K562 (cell line): ENCODE data around the gene CLCN6. TPM values are rescaled to one million over a fixed set of nuclear protein-coding genes. Genes with fewer than 3 reads are reported as not detected.

ENCODE experiments used
- ARHGAP35 ChIP-seq: fragments of 450-650 bp; IDR thresholded peaks from 2 replicates; pipeline ENCODE4 v1.6.1; 2018; ENCODE audit not compliant: partially characterized antibody
- CBX5 ChIP-seq: IDR thresholded peaks from 2 replicates; pipeline ENCODE4 v1.6.1; 2014; ENCODE audit warnings: low read depth, borderline replicate concordance
- GABPB1 ChIP-seq: sonication (generic); formaldehyde crosslinking; IDR thresholded peaks from 2 replicates; pipeline ENCODE4 v1.8.0; 2022; ENCODE audit warnings: mild to moderate bottlenecking, missing genetic modification reagents
- GTF2E2 ChIP-seq: fragments of 200-800 bp; sonication (Bioruptor generic); IDR thresholded peaks from 2 replicates; pipeline ENCODE4 v1.6.1; 2016; ENCODE audit warnings: missing genetic modification characterization, missing compliant biosample characterization
- HDAC1 ChIP-seq, 2 experiments: fragments of 450-650 bp; IDR thresholded peaks; 2 replicates each; pipeline ENCODE4 v1.6.1; 2016 to 2017; ENCODE audit warnings: inconsistent platforms in 1 of 2, mild to moderate bottlenecking in 1 of 2, moderate library complexity in 1 of 2
- HDAC8 ChIP-seq: fragments of 450-650 bp; IDR thresholded peaks from 2 replicates; pipeline ENCODE4 v1.6.1; 2016; ENCODE audit warnings: mild to moderate bottlenecking, missing genetic modification characterization, moderate library complexity, missing compliant biosample characterization
- JUND ChIP-seq, 2 experiments: IDR thresholded peaks; 2 replicates in 1 of 2; 3 replicates in 1 of 2; pipeline ENCODE4 v1.6.1; 2011; ENCODE audit warnings: borderline replicate concordance in 2 of 2, low read depth in 2 of 2, low read length in 2 of 2, improper control_type of control experiment in 1 of 2, missing biosample characterization in 1 of 2, missing genetic modification characterization in 1 of 2, missing genetic modification reagents in 1 of 2
- MCM3 ChIP-seq: fragments of 450-650 bp; IDR thresholded peaks from 2 replicates; pipeline ENCODE4 v1.6.1; 2016
- MCM5 ChIP-seq: fragments of 450-650 bp; IDR thresholded peaks from 2 replicates; pipeline ENCODE4 v1.6.1; 2016; ENCODE audit warnings: low read depth
- MEF2A ChIP-seq: IDR thresholded peaks from 2 replicates; pipeline ENCODE4 v1.6.1; 2011; ENCODE audit warnings: low read depth, mild to moderate bottlenecking, low read length, moderate library complexity; ENCODE audit not compliant: control insufficient read depth
- MLLT1 ChIP-seq, 2 experiments: fragments of 450-650 bp; IDR thresholded peaks; 2 replicates each; pipeline ENCODE4 v1.6.1; 2016
- TEAD1 ChIP-seq, 2 experiments: fragments of 450-650 bp in 1 of 2; sonication (generic) in 1 of 2; formaldehyde crosslinking; IDR thresholded peaks; 2 replicates each; pipeline versions ENCODE4 v1.4.0 to v1.8.0; 2020 to 2022; ENCODE audit warnings: mild to moderate bottlenecking in 2 of 2, missing genetic modification reagents in 1 of 2
- THRAP3 ChIP-seq: fragments of 450-650 bp; IDR thresholded peaks from 2 replicates; pipeline ENCODE4 v1.6.1; 2016; ENCODE audit warnings: mild to moderate bottlenecking, inconsistent platforms, borderline replicate concordance
- TRIM24 ChIP-seq, 2 experiments: fragments of 450-650 bp; IDR thresholded peaks; 2 replicates each; pipeline ENCODE4 v1.6.1; 2016
- ZC3H11A ChIP-seq: IDR thresholded peaks from 2 replicates; pipeline ENCODE4 v1.6.1; 2012; ENCODE audit warnings: low read depth, low read length, improper control_type of control experiment
- ZFPM2 ChIP-seq: fragments of 250-450 bp; sonication (Bioruptor Pico); IDR thresholded peaks from 2 replicates; pipeline ENCODE4 v1.5.1; 2022; ENCODE audit warnings: mild to moderate bottlenecking
- ZNF311 ChIP-seq: fragments of 250-450 bp; sonication (Bioruptor Pico); IDR thresholded peaks from 2 replicates; pipeline ENCODE4 v1.4.0; 2020; ENCODE audit warnings: mild to moderate bottlenecking, moderate library complexity
- polyA plus RNA-seq, 8 experiments: library from polyadenylated mRNA; depleted of rRNA in 4 of 8; stranded (reverse) in 5 of 8; unstranded in 3 of 8; fragments of >200 nt; fragmentation: Nextera tagmentation in 2 of 8; fragmentation: Illumina TruSeq in 1 of 8; extraction: Ambion mirVana in 2 of 8; extraction: Trizol in 1 of 8; gene quantifications; 2 replicates each; pipeline versions ENCODE4 v1.2.1 to v1.2.3, GENCODE V29; 2011 to 2014; ENCODE audit warnings: inconsistent platforms in 1 of 8, missing spikeins in 1 of 8
- total RNA-seq, 7 experiments: library from RNA; depleted of rRNA in 6 of 7; stranded (reverse); fragments of >200 nt in 6 of 7; fragmentation: Illumina TruSeq in 2 of 7; extraction: Trizol in 2 of 7; gene quantifications; 2 replicates each; pipeline versions ENCODE4 v1.2.1 to v1.2.3, GENCODE V29; 2011 to 2021; ENCODE audit warnings: low replicate concordance in 1 of 7

Gene CLCN6
- total and polyA plus RNA-seq, 9 of the 15 experiments (the other 6 are each of a cell fraction or from before 2014, with no cell fraction given): 2.0 to 21.8 (median 13.6) TPM

GRCh38 chr1:11806307-11806936 lies 431 bp downstream of the CLCN6 start (continued):
- TF ChIP-seq ZFPM2 (CRISPR knock-in tag): no peak
- TF ChIP-seq GABPB1 (CRISPR knock-in tag): no peak
- TF ChIP-seq ARHGAP35: no peak
- no peak for TF ChIP-seq ZC3H11A
- TF ChIP-seq MLLT1 (IDR thresholded peaks at IDR 0.05): no peak; a peak in 1 of 4 replicates
- TF ChIP-seq CBX5: no peak
- no peak for TF ChIP-seq MCM3
- TF ChIP-seq TRIM24 (IDR thresholded peaks at IDR 0.05): no peak
- no peak for TF ChIP-seq GTF2E2
- TF ChIP-seq MEF2A: no peak
- no peak for TF ChIP-seq JUND (IDR thresholded peaks at IDR 0.05; ENCODE audit: borderline replicate concordance, low read depth, low read length)
- peak; percentile 52; the same call in 1 of the 3 replicates for TF ChIP-seq JUND (tag; IDR thresholded peaks at IDR 0.05; ENCODE audit: borderline replicate concordance, low read depth, low read length)
- no peak for TF ChIP-seq THRAP3
- TF ChIP-seq HDAC1 (IDR thresholded peaks at IDR 0.05): no peak
- TF ChIP-seq MCM5: no peak
- no peak for TF ChIP-seq HDAC8 (tag)
- no peak for TF ChIP-seq ZNF311 (CRISPR knock-in tag)
- 0 out of 4 replicates have a peak, but pooled peaks of 1 of the 2 experiments have one; percentile 6 for TF ChIP-seq TEAD1 (CRISPR knock-in tag; IDR thresholded peaks at IDR 0.05)
